Measurements from ENCODE around the gene REPS1.

DNA sequence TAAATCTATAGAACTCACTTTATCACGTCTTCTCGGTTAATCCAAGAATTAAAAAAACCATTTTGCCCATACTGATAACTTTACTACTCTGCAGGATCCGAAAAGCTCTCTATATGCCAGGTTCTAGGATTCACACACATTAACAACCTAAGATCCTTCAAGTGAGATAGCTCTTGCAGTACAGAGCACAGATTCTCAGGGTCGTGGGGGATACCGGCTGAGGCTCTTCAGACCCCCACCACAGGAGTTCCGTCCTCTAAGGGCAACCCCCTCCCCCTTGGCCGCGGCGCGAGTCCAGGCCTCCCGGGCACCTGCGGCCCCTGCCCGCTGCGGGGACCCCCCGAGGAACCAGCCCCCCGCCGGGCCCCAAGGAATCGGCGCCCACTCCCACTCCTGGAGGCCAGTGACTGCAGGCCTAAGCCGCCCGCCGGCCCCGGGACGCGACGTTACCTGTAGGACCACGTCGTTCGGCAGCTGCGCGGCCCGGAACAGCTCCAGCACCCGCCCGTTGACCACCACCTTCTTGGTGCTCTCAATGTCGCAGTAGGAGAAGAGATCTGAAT is 892 bp downstream of the REPS1 start:
- TF ChIP-seq POLR2A (IDR thresholded peaks at IDR 0.05): no peak
- TF ChIP-seq, protein P1, sequence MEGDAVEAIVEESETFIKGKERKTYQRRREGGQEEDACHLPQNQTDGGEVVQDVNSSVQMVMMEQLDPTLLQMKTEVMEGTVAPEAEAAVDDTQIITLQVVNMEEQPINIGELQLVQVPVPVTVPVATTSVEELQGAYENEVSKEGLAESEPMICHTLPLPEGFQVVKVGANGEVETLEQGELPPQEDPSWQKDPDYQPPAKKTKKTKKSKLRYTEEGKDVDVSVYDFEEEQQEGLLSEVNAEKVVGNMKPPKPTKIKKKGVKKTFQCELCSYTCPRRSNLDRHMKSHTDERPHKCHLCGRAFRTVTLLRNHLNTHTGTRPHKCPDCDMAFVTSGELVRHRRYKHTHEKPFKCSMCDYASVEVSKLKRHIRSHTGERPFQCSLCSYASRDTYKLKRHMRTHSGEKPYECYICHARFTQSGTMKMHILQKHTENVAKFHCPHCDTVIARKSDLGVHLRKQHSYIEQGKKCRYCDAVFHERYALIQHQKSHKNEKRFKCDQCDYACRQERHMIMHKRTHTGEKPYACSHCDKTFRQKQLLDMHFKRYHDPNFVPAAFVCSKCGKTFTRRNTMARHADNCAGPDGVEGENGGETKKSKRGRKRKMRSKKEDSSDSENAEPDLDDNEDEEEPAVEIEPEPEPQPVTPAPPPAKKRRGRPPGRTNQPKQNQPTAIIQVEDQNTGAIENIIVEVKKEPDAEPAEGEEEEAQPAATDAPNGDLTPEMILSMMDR (IDR thresholded peaks at IDR 0.05): no peak
